PC-9 (cell line): Measurements from ENCODE around the gene PACRGL.

Experiments used
- EZH2 ChIP-seq: fragments of 200-600 bp; sonication (generic); IDR thresholded peaks from 2 replicates; pipeline ENCODE4 v1.8.0; 2017; ENCODE audit warnings: antibody characterized with exemption, low read depth
- TF ChIP-seq, protein P1 (sequence below): fragments of 200-600 bp; sonication (generic); conservative IDR thresholded peaks from 2 replicates; pipeline ENCODE4 v1.6.1; 2017; ENCODE audit warnings: mixed run types, antibody characterized with exemption, mild to moderate bottlenecking, moderate library complexity

DNA sequence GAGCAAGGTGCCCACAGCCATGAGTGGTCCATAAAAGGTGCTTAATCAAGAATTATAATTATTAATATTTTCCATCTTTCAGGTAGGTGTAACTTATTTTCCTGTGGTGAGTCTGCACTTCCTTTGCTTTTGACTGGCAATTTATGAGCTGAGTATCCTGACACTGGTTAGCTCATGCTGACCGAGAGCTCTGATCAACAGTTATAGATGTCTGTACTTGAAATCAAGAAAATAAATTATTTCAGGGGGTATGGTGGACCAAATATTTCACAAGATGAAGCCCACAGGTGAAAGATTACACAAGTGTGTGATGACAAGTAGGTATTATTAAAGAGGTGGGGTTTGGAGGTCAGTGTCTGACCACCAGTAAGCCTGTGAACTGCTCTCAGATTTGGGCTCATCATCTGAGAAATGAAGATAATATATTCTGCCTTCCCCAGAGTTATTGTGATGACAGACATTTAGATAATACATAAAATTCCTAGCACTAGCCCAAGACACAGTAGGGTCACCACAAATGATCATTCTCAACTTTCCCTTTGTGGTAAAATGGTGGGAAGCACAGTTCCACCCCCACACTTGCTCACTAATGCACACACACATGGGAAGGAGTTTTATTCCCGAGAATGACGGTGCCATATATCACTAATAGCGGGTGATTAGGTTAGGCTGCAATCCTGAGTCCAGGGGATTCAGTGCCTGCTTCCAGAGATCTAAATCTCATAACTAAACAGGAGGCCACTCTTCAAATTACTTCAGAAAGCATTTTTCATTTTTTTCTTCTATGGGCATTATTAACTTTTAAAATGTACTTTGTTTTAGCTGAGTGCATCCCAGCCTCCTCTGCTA lies 34.0 kb upstream of the PACRGL start:
- TF ChIP-seq, protein P1, sequence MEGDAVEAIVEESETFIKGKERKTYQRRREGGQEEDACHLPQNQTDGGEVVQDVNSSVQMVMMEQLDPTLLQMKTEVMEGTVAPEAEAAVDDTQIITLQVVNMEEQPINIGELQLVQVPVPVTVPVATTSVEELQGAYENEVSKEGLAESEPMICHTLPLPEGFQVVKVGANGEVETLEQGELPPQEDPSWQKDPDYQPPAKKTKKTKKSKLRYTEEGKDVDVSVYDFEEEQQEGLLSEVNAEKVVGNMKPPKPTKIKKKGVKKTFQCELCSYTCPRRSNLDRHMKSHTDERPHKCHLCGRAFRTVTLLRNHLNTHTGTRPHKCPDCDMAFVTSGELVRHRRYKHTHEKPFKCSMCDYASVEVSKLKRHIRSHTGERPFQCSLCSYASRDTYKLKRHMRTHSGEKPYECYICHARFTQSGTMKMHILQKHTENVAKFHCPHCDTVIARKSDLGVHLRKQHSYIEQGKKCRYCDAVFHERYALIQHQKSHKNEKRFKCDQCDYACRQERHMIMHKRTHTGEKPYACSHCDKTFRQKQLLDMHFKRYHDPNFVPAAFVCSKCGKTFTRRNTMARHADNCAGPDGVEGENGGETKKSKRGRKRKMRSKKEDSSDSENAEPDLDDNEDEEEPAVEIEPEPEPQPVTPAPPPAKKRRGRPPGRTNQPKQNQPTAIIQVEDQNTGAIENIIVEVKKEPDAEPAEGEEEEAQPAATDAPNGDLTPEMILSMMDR: no peak
- TF ChIP-seq EZH2: no peak
